Measurements from ENCODE around the gene LTO1.

LTO1 gene, protein sequence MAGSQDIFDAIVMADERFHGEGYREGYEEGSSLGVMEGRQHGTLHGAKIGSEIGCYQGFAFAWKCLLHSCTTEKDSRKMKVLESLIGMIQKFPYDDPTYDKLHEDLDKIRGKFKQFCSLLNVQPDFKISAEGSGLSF

DNA sequence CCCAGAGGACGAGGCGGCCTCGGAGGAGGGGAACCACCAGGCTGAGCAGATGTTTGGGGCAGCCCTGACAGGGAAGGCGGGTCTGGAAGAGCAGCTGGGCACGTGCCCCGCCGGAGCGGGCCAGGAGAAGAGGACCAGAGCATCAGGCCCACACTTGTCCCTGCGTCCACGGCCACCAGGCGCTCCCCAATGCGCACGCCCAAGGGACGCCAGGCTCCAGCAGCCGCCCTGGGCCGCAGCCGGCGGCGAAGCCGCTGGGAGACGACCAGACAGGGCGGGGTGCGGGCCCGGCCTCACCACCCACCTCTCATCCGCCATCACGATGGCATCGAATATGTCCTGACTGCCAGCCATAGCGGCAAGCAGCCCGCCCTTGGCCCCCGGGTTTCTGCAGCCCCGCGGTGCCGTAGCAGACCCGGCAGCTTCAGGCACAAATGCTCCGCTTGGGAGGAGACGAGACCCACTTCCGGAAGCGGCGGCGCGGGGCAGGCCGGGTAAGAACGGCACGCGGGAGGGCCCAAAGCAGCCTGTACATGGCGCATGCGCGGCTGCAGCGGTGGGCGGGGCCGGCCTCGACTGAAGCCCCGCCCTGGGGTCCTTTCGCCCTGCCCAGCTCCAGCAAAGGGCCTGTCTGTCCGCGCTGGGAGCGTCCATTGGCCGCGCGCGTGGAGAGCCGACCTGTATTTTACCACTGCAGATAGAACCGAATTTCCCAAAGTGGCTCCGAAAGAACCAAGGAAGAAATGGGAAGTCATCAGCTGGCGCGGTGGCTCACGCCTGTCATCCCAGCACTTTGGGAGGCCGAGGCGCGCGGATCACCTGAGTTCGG is at the start of gene LTO1:
LTO1 (minus strand) TSS at position 468 of the 829 bp plus-strand sequence; CDS start at position 354, 114 bp downstream.
- Histone ChIP-seq H3K27me3 (peaks cover 36% of the 10 kb centered on the region), H3K9me3 (no peaks in the 10 kb centered on the region), H3K27ac (peak within 1 kb of the TSS; percentile 74), H3K4me3 (ENCODE audit: low read depth in 1 of 2, low read length in 1 of 2) (peak within 1 kb of the TSS; percentile 91 to 94), H3K36me3 (peaks cover 28% of the 10 kb centered on the region), H3K4me1 (ENCODE audit: control insufficient read depth in 1 of 2, insufficient read depth in 1 of 2, low read depth in 1 of 2, low read length in 1 of 2) (peaks cover 16% of the 10 kb centered on the region in 2 experiments)
- peak; percentile 28 for TF ChIP-seq CTCF (IDR thresholded peaks at IDR 0.05)

- Histone ChIP-seq H3K4me1 (ENCODE audit: control insufficient read depth in 1 of 2, insufficient read depth in 1 of 2, low read depth in 1 of 2, low read length in 1 of 2) (no peaks in the 10 kb centered on the region), H3K9me3 (no peaks in the 10 kb centered on the region), H3K27me3 (peaks cover 99% of the 10 kb centered on the region), H3K4me3 (ENCODE audit: low read depth in 1 of 2, low read length in 1 of 2) (no peak overlapping the region), H3K36me3 (no peaks in the 10 kb centered on the region), H3K27ac (no peak overlapping the region)
- no peak for TF ChIP-seq CTCF (IDR thresholded peaks at IDR 0.05)
These were observed 46.6 kb upstream of the LTO1 start for GRCh38 chr11:69721745-69722144.

GRCh38 chr11:69721106-69721505 is 46.0 kb upstream of the LTO1 start:
- Histone ChIP-seq H3K27ac (no peak overlapping the region), H3K9me3 (no peaks in the 10 kb centered on the region), H3K4me1 (ENCODE audit: control insufficient read depth in 1 of 2, insufficient read depth in 1 of 2, low read depth in 1 of 2, low read length in 1 of 2) (no peaks in the 10 kb centered on the region), H3K4me3 (ENCODE audit: low read depth in 1 of 2, low read length in 1 of 2) (no peak overlapping the region), H3K36me3 (no peaks in the 10 kb centered on the region), H3K27me3 (peaks cover 99% of the 10 kb centered on the region)
- no peak for TF ChIP-seq CTCF (IDR thresholded peaks at IDR 0.05)

GRCh38 chr11:69718912-69719311 is 43.8 kb upstream of the LTO1 start:
- Histone ChIP-seq H3K27me3 (peaks cover 86% of the 10 kb centered on the region), H3K9me3 (no peaks in the 10 kb centered on the region), H3K4me3 (ENCODE audit: low read depth in 1 of 2, low read length in 1 of 2) (no peak overlapping the region), H3K36me3 (no peaks in the 10 kb centered on the region), H3K27ac (no peak overlapping the region), H3K4me1 (ENCODE audit: control insufficient read depth in 1 of 2, insufficient read depth in 1 of 2, low read depth in 1 of 2, low read length in 1 of 2) (no peaks in the 10 kb centered on the region)
- TF ChIP-seq CTCF (IDR thresholded peaks at IDR 0.05) = no peak

GRCh38 chr11:69718147-69718546 is 43.0 kb upstream of the LTO1 start:
- no peak overlapping the region for H3K4me3 ChIP-seq (ENCODE audit: low read depth in 1 of 2, low read length in 1 of 2)
- no peak for TF ChIP-seq CTCF (IDR thresholded peaks at IDR 0.05)
- H3K27ac ChIP-seq = no peak overlapping the region
- H3K36me3 ChIP-seq = no peaks in the 10 kb centered on the region
- H3K27me3 ChIP-seq = peaks cover 79% of the 10 kb centered on the region
- H3K9me3 ChIP-seq = no peaks in the 10 kb centered on the region
- no peaks in the 10 kb centered on the region for H3K4me1 ChIP-seq (ENCODE audit: control insufficient read depth in 1 of 2, insufficient read depth in 1 of 2, low read depth in 1 of 2, low read length in 1 of 2)

Measured in neutrophil (primary cell).